ENCODE measurements around the gene KCNJ1. TPM values are rescaled to one million over a fixed set of nuclear protein-coding genes. Genes with fewer than 3 reads are reported as not detected.

KCNJ1 gene
- not detected for total RNA-seq
- long read RNA-seq, result 0 reads

GRCh38 chr11:128867277-128867676 is at the start of gene KCNJ1:
Gene KCNJ1 (minus strand): TSS chr11:128867296. CDS start chr11:128840243, 27,053 bp downstream.
- TF ChIP-seq, protein P1, sequence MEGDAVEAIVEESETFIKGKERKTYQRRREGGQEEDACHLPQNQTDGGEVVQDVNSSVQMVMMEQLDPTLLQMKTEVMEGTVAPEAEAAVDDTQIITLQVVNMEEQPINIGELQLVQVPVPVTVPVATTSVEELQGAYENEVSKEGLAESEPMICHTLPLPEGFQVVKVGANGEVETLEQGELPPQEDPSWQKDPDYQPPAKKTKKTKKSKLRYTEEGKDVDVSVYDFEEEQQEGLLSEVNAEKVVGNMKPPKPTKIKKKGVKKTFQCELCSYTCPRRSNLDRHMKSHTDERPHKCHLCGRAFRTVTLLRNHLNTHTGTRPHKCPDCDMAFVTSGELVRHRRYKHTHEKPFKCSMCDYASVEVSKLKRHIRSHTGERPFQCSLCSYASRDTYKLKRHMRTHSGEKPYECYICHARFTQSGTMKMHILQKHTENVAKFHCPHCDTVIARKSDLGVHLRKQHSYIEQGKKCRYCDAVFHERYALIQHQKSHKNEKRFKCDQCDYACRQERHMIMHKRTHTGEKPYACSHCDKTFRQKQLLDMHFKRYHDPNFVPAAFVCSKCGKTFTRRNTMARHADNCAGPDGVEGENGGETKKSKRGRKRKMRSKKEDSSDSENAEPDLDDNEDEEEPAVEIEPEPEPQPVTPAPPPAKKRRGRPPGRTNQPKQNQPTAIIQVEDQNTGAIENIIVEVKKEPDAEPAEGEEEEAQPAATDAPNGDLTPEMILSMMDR (IDR thresholded peaks at IDR 0.05; ENCODE audit: borderline replicate concordance), result no peak
- no peak within 1 kb of the TSS for H3K4me3 ChIP-seq
- intact Hi-C loops (cut with micrococcal nuclease), result no loop called here
- no peaks in the 10 kb centered on the region for H3K27me3 ChIP-seq (ENCODE audit: low read depth)
- H3K4me1 ChIP-seq, result no peaks in the 10 kb centered on the region
- H3K27ac ChIP-seq (replicated peaks), result no peak within 1 kb of the TSS
- no peak for DNase-seq
- no peaks in the 10 kb centered on the region for H3K36me3 ChIP-seq
- H3K9me3 ChIP-seq (replicated peaks), result no peaks in the 10 kb centered on the region

GRCh38 chr11:128916681-128917080 is 49.6 kb upstream of the KCNJ1 start:
- Histone ChIP-seq H3K4me1 (peaks cover 20% of the 10 kb centered on the region), H3K27ac (replicated peaks) (no peak overlapping the region), H3K27me3 (ENCODE audit: low read depth) (peaks cover 3% of the 10 kb centered on the region), H3K4me3 (no peak overlapping the region), H3K36me3 (no peaks in the 10 kb centered on the region), H3K9me3 (replicated peaks) (no peaks in the 10 kb centered on the region)
- peak; percentile 7 for DNase-seq
- TF ChIP-seq, protein P1 (IDR thresholded peaks at IDR 0.05; ENCODE audit: borderline replicate concordance), result no peak
- intact Hi-C loops (cut with micrococcal nuclease), result no loop called here

GRCh38 chr11:128916037-128916572 is 49.0 kb upstream of the KCNJ1 start:
- Histone ChIP-seq H3K4me3 (no peak overlapping the region), H3K27ac (replicated peaks) (no peak overlapping the region), H3K9me3 (replicated peaks) (no peaks in the 10 kb centered on the region), H3K36me3 (no peaks in the 10 kb centered on the region), H3K27me3 (ENCODE audit: low read depth) (no peaks in the 10 kb centered on the region), H3K4me1 (peaks cover 20% of the 10 kb centered on the region)
- intact Hi-C loops (cut with micrococcal nuclease), result no loop called here
- TF ChIP-seq, protein P1 (IDR thresholded peaks at IDR 0.05; ENCODE audit: borderline replicate concordance), result no peak
- peak; percentile 7 for DNase-seq

DNA sequence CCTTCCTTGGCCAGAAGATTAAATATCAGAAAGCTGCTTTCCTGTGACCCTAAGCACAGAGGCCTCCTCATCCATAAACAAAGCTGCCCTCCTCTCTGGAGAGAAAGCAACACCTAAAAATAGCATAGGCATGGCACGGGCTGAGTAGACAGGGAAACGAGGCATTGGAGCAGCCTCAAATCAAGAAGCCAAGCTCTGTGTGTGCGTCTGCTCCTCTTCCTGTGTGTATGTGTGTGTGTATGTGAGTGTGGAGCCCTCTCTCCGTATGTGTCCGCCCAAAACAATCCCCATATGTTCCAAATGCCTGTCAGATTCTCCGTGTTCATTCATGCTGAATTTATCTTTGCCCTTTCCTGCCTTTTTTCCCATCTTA is 48.0 kb upstream of the KCNJ1 start:
- TF ChIP-seq, protein P1 (IDR thresholded peaks at IDR 0.05; ENCODE audit: borderline replicate concordance), result no peak
- H3K36me3 ChIP-seq, result no peaks in the 10 kb centered on the region
- H3K4me3 ChIP-seq, result no peak overlapping the region
- H3K27ac ChIP-seq (replicated peaks), result peak overlapping the region; percentile 42
- H3K27me3 ChIP-seq (ENCODE audit: low read depth), result no peaks in the 10 kb centered on the region
- peak; percentile 7 for DNase-seq
- peaks cover 20% of the 10 kb centered on the region for H3K4me1 ChIP-seq
- H3K9me3 ChIP-seq (replicated peaks), result no peaks in the 10 kb centered on the region
- intact Hi-C loops (cut with micrococcal nuclease), result no loop called here

- Histone ChIP-seq H3K27ac (replicated peaks) (peak overlapping the region; percentile 42), H3K9me3 (replicated peaks) (no peaks in the 10 kb centered on the region), H3K4me3 (no peak overlapping the region), H3K36me3 (no peaks in the 10 kb centered on the region), H3K27me3 (ENCODE audit: low read depth) (no peaks in the 10 kb centered on the region), H3K4me1 (peaks cover 23% of the 10 kb centered on the region)
- TF ChIP-seq, protein P1 (IDR thresholded peaks at IDR 0.05; ENCODE audit: borderline replicate concordance), result no peak
- DNase-seq, result peak; percentile 10
- intact Hi-C loops (cut with micrococcal nuclease), result no loop called here
These were observed 47.4 kb upstream of the KCNJ1 start for GRCh38 chr11:128914216-128915148.
